ENCODE data around the gene TMEM87B.
"Not testable (repeated sequence)": the region's sequence is repeated elsewhere in the genome, so short reads cannot be mapped to it uniquely, and the experiment has no call there.

- TF ChIP-seq ZNF274 (IDR thresholded peaks at IDR 0.05; ENCODE audit: low read depth, low read length); YY1 (IDR thresholded peaks at IDR 0.05; ENCODE audit: insufficient read depth, insufficient read length); SUZ12 (IDR thresholded peaks at IDR 0.05; ENCODE audit: extremely low read depth, insufficient read depth, insufficient read length): not testable (repeated sequence)
Measured at GRCh38 chr2:112113354-112113753, 58.3 kb downstream of the TMEM87B start.
